Cerebellar nuclear complex (tissue), 1 donor: ENCODE results near the gene SIGLEC10.

ENCODE experiments used
- DNase-seq, 2 experiments: peaks; one replicate each; lab custom pipeline; 2025; lab: John Stamatoyannopoulos, UW

Gene SIGLEC10

GRCh38 chr19:51394050-51394836 is 23.2 kb downstream of the SIGLEC10 start:
- DNase-seq = peak; percentile 81 to 95

- no peak for DNase-seq
Measured at GRCh38 chr19:51392701-51393100, 24.7 kb downstream of the SIGLEC10 start.

GRCh38 chr19:51391073-51391611 is 26.3 kb downstream of the SIGLEC10 start:
- DNase-seq = no peak

- DNase-seq = no peak
Measured at GRCh38 chr19:51389143-51389542, 28.3 kb downstream of the SIGLEC10 start.

GRCh38 chr19:51387924-51388389 is 29.5 kb downstream of the SIGLEC10 start, which contains the start of gene LIM2:
Gene LIM2 (minus strand): TSS chr19:51387974. CDS start chr19:51387443, 531 bp downstream.
- DNase-seq = no peak

GRCh38 chr19:51386882-51387520 is 30.4 kb downstream of the SIGLEC10 start:
- DNase-seq = no peak

GRCh38 chr19:51382004-51382403 is 35.4 kb downstream of the SIGLEC10 start:
- DNase-seq = no peak

GRCh38 chr19:51380379-51380778 is 37.1 kb downstream of the SIGLEC10 start:
- DNase-seq = no peak

GRCh38 chr19:51377422-51377821 is 40.0 kb downstream of the SIGLEC10 start:
- DNase-seq = no peak

GRCh38 chr19:51375504-51376221 is 41.8 kb downstream of the SIGLEC10 start:
- DNase-seq = no peak

GRCh38 chr19:51372649-51373504 is 44.6 kb downstream of the SIGLEC10 start, which contains the start of gene NKG7:
Gene NKG7 (minus strand): TSS chr19:51372654. CDS start chr19:51372535, 119 bp downstream.
- DNase-seq = no peak

GRCh38 chr19:51372021-51372648 is 45.3 kb downstream of the SIGLEC10 start:
- no peak for DNase-seq

GRCh38 chr19:51371186-51371690 is 46.2 kb downstream of the SIGLEC10 start:
- DNase-seq = no peak

GRCh38 chr19:51370230-51370629 is 47.2 kb downstream of the SIGLEC10 start:
- DNase-seq = no peak

GRCh38 chr19:51368366-51369282 is 48.8 kb downstream of the SIGLEC10 start, which contains the start of gene CLDND2:
Gene CLDND2 (minus strand): TSS chr19:51369003. CDS start chr19:51368577, 426 bp downstream.
- DNase-seq = no peak

GRCh38 chr19:51367565-51368365 is 49.7 kb downstream of the SIGLEC10 start:
- DNase-seq = peak; percentile 82 to 91

GRCh38 chr19:51367255-51367564 is 50.2 kb downstream of the SIGLEC10 start:
- no peak for DNase-seq
